Measurements from ENCODE around the gene CYP19A1.
"Not testable (repeated sequence)": the region's sequence is repeated elsewhere in the genome, so short reads cannot be mapped to it uniquely, and the experiment has no call there.

The CYP19A1 gene

DNA sequence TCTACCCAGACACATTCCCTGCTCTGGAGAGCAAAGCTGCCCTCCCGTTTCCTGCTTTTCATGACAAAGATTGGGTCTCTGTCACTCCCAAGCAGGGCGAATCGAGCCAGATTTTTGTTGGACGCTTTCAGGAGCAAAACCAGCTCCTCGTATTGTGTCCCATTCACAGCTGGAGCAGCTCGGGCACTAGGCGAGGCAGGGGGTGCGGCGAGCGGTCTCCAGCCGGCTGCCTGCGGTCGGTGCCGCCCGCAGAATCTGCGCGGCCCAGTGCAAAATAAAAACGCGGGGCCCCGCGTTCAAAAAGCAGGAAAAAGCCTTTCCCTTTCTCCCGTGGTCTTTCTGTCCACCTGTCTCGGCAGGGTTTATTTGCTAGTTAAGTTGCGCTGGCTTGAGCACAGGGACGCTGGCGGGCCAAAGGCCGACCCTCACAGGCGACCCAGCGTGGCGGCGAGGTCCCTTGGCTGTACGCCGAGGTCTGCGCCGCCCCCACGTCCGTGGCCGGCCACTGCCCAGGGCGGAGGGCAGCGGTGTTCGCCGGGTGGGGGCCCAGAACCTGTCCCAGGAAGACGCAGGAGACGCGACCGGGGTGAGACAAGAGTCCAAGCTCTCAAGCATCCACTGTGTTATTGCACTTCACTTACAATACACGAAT, 71.2 kb downstream of the CYP19A1 start:
- H3K36me3 ChIP-seq: no peaks in the 10 kb centered on the region
- H3K27ac ChIP-seq: no peak overlapping the region
- TF ChIP-seq Cebpa-rat (IDR thresholded peaks at IDR 0.05): no peak
- no peaks in the 10 kb centered on the region for H4K20me1 ChIP-seq
- H3K4me3 ChIP-seq: no peak overlapping the region
- H3K9ac ChIP-seq: no peak overlapping the region
- H3K27me3 ChIP-seq: peaks cover 38% of the 10 kb centered on the region
- H3K4me2 ChIP-seq: no peak overlapping the region
- H3K9me3 ChIP-seq: peaks cover 7% of the 10 kb centered on the region; the same call in 1 of the 2 replicates
- H3K4me1 ChIP-seq: no peaks in the 10 kb centered on the region

DNA sequence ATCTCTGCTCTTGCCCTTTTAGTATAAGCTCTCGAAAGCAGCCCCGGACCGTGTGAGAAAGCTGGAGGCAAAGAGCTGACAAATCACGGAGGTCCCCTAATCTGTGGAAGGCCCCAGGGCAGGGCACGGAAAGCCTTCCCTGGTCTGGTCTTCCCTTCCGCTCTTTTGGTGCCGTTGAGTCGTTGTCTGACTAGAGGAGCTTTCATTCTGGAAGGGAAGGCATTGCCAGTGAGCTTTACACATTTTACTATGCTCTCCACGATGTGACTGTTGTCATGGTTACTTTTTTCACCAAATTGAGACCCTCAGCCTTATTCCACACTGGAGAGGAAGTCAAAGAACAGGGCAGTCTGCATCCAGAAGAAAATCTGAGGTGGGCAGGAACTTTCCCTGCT, 71.7 kb downstream of the CYP19A1 start:
- Histone ChIP-seq H3K9ac (no peak overlapping the region), H3K4me2 (no peak overlapping the region), H3K4me1 (no peaks in the 10 kb centered on the region), H3K27ac (no peak overlapping the region), H3K4me3 (no peak overlapping the region), H3K27me3 (peaks cover 38% of the 10 kb centered on the region), H4K20me1 (no peaks in the 10 kb centered on the region), H3K36me3 (no peaks in the 10 kb centered on the region), H3K9me3 (peaks cover 12% of the 10 kb centered on the region; the same call in 1 of the 2 replicates)
- TF ChIP-seq Cebpa-rat (IDR thresholded peaks at IDR 0.05): no peak

DNA sequence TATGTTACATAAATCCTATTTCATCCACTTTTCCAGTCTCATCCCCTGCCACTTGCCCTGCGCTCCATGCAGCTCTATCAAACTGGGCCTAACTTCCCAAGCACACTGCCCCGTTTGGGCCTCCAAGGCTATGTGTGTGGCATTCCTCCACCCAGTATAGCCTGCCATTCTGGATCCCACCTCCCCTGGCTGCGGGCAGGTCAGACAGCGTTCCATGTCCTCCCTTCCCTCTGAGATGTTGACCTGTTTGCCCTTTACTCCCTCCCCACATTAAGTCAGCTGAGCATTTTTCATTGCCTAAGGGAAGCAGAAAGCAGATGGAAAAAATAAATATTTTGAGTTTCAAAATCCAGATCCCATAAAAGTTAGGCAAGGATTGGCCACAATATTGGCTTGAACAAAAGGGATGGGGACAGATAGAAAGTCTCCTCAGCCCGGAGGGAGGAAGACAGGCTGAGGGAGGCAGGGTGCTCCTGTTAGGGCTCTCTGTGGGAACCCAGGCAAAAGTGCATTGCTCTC, 73.3 kb downstream of the CYP19A1 start:
- TF ChIP-seq Cebpa-rat (IDR thresholded peaks at IDR 0.05): no peak
- H3K27ac ChIP-seq: no peak overlapping the region
- H3K4me3 ChIP-seq: no peak overlapping the region
- H3K9ac ChIP-seq: no peak overlapping the region
- no peaks in the 10 kb centered on the region for H4K20me1 ChIP-seq
- no peaks in the 10 kb centered on the region for H3K4me1 ChIP-seq
- H3K9me3 ChIP-seq: peaks cover 15% of the 10 kb centered on the region; the same call in 1 of the 2 replicates
- H3K4me2 ChIP-seq: no peak overlapping the region
- H3K36me3 ChIP-seq: no peaks in the 10 kb centered on the region
- H3K27me3 ChIP-seq: peaks cover 38% of the 10 kb centered on the region

DNA sequence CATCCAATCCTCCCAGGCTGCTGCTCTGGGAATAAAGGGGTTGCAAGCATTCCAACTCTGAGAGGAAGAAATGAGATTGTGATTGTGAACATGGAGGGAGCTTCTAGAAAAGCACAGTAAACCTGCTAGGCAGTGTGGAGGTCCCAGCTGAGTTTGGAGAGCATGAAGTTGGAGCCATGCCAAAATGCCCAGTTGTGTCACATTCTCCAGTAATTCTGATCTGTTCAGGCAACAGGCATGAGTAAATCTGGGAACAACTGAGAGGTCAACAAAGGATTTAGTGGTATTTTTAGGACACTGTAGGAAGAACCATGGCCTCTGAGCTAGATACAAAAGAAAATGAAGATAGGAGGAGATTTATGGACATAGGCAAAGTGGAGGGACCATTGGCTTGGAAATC, 74.7 kb downstream of the CYP19A1 start:
- TF ChIP-seq Cebpa-rat (IDR thresholded peaks at IDR 0.05): no peak
- no peaks in the 10 kb centered on the region for H3K4me1 ChIP-seq
- H3K36me3 ChIP-seq: no peaks in the 10 kb centered on the region
- H3K27me3 ChIP-seq: peaks cover 38% of the 10 kb centered on the region
- H3K9ac ChIP-seq: no peak overlapping the region
- no peaks in the 10 kb centered on the region for H4K20me1 ChIP-seq
- no peak overlapping the region for H3K4me3 ChIP-seq
- no peak overlapping the region for H3K4me2 ChIP-seq
- peaks cover 15% of the 10 kb centered on the region; the same call in 1 of the 2 replicates for H3K9me3 ChIP-seq
- H3K27ac ChIP-seq: no peak overlapping the region

DNA sequence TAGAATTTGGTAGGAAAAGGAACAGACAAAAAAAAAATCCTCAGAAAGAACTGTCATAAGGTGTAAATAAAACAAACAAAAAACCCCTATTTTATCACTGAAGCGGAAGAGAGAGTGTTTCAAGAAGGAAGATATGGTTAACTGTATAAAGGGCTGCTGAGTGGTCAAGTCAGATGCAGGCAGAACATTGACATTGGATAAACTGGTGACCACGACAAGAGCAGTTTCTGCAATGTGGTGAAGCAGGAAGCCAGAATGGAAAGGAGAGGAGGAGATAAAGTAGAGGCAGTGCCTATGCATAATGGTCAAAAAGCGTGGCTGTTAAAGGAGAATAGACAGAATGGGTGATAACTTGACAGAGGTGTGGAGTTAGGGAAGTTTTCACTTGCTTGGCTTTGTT, 75.3 kb downstream of the CYP19A1 start:
- Histone ChIP-seq H3K9me3 (peaks cover 15% of the 10 kb centered on the region; the same call in 1 of the 2 replicates), H3K27ac (no peak overlapping the region), H3K4me1 (no peaks in the 10 kb centered on the region), H3K4me3 (no peak overlapping the region), H3K4me2 (no peak overlapping the region), H4K20me1 (no peaks in the 10 kb centered on the region), H3K27me3 (peaks cover 33% of the 10 kb centered on the region), H3K36me3 (no peaks in the 10 kb centered on the region), H3K9ac (no peak overlapping the region)
- TF ChIP-seq Cebpa-rat (IDR thresholded peaks at IDR 0.05): no peak

DNA sequence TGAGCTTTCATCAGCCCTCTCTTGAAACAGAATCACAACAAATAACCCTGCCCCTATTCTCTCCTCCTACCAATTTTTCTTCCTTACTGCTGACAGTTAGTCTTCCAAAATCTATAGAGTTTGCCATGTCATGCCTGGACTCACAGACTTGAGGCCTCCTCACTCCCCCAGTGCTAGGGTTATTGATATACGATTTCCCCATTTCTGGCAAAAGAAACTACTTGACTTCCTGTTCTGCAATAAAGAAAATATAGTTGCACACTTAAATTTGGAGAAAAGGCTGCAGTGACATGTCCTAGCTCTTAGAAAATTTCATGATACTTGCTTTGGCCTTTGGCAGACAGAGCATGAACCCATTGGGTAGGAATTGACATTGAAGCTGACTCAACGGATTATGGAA, 75.9 kb downstream of the CYP19A1 start:
- Histone ChIP-seq H3K36me3 (no peaks in the 10 kb centered on the region), H4K20me1 (no peaks in the 10 kb centered on the region), H3K4me1 (no peaks in the 10 kb centered on the region), H3K9ac (no peak overlapping the region), H3K9me3 (peaks cover 15% of the 10 kb centered on the region; the same call in 1 of the 2 replicates), H3K4me2 (no peak overlapping the region), H3K4me3 (no peak overlapping the region), H3K27ac (no peak overlapping the region), H3K27me3 (peaks cover 26% of the 10 kb centered on the region)
- no peak for TF ChIP-seq Cebpa-rat (IDR thresholded peaks at IDR 0.05)

DNA sequence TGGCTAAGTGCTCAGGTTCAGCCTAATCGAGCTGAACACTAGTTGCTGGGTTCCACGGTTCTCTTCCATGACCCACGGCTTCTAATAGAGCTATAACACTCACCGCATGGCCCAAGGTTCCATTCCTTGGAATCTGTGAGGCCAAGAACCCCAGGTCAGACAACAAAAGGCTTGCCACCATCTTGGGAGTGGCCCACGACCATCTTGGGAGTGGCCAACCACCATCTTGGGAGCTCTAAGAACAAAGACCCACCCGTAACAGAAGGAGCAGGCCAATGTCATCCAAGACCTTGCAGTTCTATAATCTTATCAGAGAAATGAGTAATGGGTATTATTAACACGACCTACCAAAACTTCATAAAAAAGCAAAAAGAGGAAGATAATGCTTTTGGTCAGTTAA, 77.3 kb downstream of the CYP19A1 start:
- not testable (repeated sequence) for H3K9ac ChIP-seq, H3K27ac ChIP-seq, H3K36me3 ChIP-seq, H3K4me1 ChIP-seq, H4K20me1 ChIP-seq, H3K4me3 ChIP-seq, H3K4me2 ChIP-seq
- H3K27me3 ChIP-seq: peaks cover 13% of the 10 kb centered on the region
- H3K9me3 ChIP-seq: peaks cover 15% of the 10 kb centered on the region; the same call in 1 of the 2 replicates

DNA sequence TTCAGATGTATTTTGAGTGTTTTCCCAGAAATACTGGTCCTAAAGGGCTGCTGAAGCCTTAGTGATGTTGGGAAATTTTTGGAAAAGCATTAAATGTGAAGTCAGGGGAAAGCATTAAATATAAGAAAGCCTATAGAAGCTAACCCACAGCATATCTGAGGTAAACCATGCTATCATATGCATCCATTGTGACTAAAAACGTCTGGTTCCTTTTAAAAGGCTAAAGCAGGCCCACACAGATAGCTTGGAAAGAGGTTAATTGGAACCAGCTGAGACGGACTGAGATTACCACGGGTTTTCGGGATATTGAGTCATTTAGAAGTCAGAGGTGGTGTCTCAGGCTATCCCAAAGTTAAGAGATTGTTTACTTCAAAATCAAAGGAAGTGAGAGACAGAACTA, 78.2 kb downstream of the CYP19A1 start:
- Histone ChIP-seq H4K20me1 (no peaks in the 10 kb centered on the region), H3K36me3 (no peaks in the 10 kb centered on the region), H3K4me2 (no peak overlapping the region), H3K9ac (no peak overlapping the region), H3K27me3 (peaks cover 3% of the 10 kb centered on the region), H3K9me3 (peaks cover 15% of the 10 kb centered on the region; the same call in 1 of the 2 replicates), H3K4me1 (no peaks in the 10 kb centered on the region), H3K4me3 (no peak overlapping the region), H3K27ac (no peak overlapping the region)
- TF ChIP-seq Cebpa-rat (IDR thresholded peaks at IDR 0.05): no peak

DNA sequence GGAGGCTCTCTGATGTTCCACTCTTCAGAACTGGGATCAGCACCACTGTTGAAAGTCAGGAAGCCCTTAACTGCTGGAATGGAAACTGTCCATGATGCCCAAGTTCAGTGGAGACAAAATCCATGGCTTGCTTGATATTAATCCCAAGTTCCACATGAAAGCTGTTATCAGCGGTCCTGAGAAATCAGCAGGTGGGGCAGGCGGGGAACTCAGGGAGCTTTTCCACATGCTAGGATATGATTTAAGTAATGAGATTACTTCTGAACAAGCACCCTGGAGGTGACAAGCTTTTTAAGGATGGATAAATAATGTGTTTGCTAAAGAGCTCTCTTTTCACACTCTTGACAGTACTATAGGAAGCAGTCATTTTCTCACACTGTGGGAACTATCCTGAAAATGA, 82.9 kb downstream of the CYP19A1 start:
- Histone ChIP-seq H3K9me3 (no peaks in the 10 kb centered on the region), H3K36me3 (no peaks in the 10 kb centered on the region), H3K27me3 (no peaks in the 10 kb centered on the region), H3K4me2 (no peak overlapping the region), H4K20me1 (no peaks in the 10 kb centered on the region), H3K27ac (no peak overlapping the region), H3K4me1 (no peaks in the 10 kb centered on the region), H3K4me3 (no peak overlapping the region), H3K9ac (no peak overlapping the region)
- TF ChIP-seq Cebpa-rat (IDR thresholded peaks at IDR 0.05): no peak

DNA sequence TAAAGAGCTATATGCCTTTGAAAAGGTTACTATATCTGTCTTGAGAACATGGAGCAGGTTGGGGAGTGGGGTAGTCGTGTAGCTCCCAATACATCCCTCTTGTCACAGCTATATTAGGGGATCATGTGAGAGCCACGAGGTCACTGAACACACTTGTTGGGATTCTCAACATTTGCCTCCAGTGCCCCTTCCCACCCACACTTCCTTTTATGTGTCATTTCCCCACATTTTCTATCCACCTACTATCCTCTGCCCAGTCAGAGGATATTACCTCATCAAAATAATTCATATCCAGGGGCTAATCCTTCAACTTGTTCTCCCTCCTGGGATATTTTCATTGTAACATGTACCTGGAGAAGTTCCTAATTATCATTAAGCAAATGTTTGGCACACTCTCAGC, 85.0 kb downstream of the CYP19A1 start:
- Histone ChIP-seq H3K36me3 (no peaks in the 10 kb centered on the region), H4K20me1 (no peaks in the 10 kb centered on the region), H3K4me3 (no peak overlapping the region), H3K27ac (no peak overlapping the region), H3K27me3 (no peaks in the 10 kb centered on the region), H3K9me3 (no peaks in the 10 kb centered on the region), H3K4me2 (no peak overlapping the region), H3K4me1 (no peaks in the 10 kb centered on the region), H3K9ac (no peak overlapping the region)
- no peak for TF ChIP-seq Cebpa-rat (IDR thresholded peaks at IDR 0.05)

All from BLaER1 (cell line).